ENCODE measurements around the gene GMEB2.
A peak's percentile ranks its signal among the peaks of the same experiment; 100 is the strongest.
"Not testable (repeated sequence)": the region's sequence is repeated elsewhere in the genome, so short reads cannot be mapped to it uniquely, and the experiment has no call there.

Gene GMEB2

GRCh38 chr20:63587256-63587655 lies 39.6 kb downstream of the GMEB2 start:
- DNase-seq, result no peak

- no peak for DNase-seq
These were observed 40.1 kb downstream of the GMEB2 start for GRCh38 chr20:63586797-63587196.

- no peak for DNase-seq
These were observed 41.0 kb downstream of the GMEB2 start for GRCh38 chr20:63585616-63586565.

GRCh38 chr20:63582382-63583063 lies 44.4 kb downstream of the GMEB2 start:
- no peak for DNase-seq

GRCh38 chr20:63580796-63581461 lies 46.0 kb downstream of the GMEB2 start:
- peak; percentile 71 for DNase-seq

- DNase-seq, result no peak
These were observed 47.7 kb downstream of the GMEB2 start for GRCh38 chr20:63579017-63579694.

- no peak for DNase-seq
These were observed 48.5 kb downstream of the GMEB2 start for GRCh38 chr20:63578224-63579016.

- DNase-seq, result no peak
These were observed 49.5 kb downstream of the GMEB2 start for GRCh38 chr20:63577317-63577894.

DNA sequence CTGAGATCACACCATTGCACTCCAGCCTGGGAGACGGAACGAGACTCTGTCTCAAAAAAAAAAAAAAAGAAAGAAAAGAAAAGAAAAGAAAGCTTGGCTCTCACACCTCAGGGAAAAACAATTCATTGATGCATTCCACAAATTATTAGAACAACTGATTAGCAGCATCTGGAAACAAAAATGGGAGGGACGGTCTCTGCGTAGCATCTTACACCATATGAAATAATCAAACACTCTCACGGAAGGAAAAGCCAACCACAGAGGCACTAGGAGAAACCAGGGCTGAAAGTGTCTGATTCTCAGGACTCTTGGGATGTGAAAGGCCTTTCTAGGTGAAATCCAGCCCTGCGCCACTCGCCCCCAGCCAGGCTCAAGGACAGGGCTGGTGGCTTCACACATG lies 50.6 kb downstream of the GMEB2 start:
- DNase-seq, result no peak

DNA sequence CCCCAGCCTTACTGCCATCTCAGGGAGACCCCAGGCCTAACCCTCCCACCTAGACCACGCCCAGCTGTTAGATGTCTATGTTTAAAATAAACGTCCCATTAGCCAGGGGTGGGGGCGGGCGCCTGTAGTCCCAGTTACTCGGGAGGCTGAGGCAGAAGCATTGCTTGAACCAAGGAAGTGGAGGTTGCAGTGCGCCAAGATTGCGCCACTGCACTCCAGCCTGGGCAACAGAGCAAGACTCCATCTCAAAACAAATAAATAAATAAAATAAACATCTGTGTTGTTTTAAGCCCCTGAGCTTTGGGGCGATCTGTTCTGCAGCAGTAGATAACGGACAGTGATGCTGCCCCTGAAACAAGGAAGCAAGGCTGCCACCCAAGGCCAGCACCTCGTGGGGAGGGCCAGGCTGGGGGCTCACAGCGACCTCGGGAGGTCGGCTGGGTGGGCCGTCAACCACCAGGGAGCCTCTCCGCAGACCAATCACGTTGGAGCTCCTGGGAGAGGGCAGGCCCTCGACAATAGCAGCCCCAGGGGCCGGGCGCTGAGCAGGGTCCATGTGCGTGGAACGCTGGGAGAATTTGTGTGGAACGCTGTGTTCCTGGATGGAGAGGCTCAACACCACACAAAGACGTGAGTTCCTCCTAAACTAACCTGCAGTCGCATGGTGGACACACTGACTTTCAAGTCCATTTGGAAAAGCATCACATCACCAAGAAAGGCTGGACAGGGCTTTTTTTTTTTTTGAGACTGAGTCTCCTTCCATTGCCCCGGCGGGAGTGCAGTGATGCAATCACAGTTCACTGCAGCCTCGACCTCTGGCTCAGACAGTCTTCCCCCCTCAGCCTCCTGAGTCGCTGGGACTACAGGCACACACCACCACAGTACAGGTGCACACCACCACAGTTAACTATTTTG lies 51.8 kb downstream of the GMEB2 start:
- DNase-seq, result no peak

DNA sequence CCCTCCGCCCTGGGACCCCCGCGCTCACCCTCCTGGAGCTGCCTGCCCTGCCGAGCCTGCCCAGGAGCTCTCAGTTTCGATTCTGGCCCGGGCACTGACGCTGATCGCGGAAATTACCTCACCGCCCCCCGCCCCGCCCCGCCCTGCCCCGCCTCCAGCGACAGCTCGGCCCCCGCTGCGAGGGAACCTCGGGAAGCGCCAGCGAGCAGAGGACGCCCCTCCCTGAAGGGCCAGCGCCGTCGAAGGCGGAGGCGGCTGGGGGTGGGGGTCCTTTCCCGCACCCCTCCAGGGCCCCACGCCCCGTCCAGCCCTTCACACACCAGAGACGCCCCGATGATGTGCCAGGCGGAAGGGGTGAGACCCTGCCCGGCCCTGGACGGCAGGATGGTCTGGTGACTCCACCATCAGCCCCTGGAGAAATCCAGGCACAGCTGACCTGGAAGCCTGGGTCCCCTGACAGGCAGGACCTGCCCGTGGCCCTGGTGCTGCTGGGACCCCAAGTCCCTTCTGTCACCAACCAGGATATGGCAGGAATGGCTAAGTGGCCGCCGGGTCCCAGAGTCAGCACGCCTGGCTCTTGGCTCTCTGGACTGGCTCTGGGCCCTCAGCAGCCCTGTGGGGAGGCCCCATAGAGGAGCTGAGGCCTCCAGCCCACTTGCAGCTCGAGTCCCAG lies 52.6 kb downstream of the GMEB2 start, which contains the start of gene HELZ2:
Gene HELZ2, minus strand, starts transcription at position 84 of the 673 bp plus-strand sequence. CDS start 1,854 bp downstream, outside the sequence.
- DNase-seq, result peak; percentile 58

DNA sequence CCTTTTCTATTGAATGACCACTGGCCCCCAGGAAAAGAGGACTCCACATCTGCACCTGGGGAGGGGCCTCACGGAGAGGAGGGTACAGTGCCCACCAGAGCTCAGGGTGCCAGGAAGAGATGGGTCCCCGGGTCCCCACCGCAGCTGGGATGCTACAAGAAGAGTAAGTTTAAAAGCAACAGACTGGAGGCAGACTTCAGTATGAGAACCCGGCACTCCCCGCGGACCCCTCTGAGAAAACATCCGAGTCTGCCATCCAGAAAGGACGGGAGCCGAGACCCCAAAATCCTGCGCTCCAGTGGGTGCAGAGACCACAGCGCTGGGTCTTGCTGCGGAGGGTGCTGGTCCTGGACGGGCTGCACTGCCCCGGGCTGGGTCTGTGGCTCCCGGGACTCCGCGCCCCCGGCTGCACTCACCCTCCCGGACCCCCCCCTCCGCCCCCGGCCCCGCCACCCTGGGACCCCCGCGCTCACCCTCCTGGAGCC lies 53.2 kb downstream of the GMEB2 start:
- no peak for DNase-seq

GRCh38 chr20:63572788-63573646 lies 53.9 kb downstream of the GMEB2 start:
- no peak for DNase-seq

DNA sequence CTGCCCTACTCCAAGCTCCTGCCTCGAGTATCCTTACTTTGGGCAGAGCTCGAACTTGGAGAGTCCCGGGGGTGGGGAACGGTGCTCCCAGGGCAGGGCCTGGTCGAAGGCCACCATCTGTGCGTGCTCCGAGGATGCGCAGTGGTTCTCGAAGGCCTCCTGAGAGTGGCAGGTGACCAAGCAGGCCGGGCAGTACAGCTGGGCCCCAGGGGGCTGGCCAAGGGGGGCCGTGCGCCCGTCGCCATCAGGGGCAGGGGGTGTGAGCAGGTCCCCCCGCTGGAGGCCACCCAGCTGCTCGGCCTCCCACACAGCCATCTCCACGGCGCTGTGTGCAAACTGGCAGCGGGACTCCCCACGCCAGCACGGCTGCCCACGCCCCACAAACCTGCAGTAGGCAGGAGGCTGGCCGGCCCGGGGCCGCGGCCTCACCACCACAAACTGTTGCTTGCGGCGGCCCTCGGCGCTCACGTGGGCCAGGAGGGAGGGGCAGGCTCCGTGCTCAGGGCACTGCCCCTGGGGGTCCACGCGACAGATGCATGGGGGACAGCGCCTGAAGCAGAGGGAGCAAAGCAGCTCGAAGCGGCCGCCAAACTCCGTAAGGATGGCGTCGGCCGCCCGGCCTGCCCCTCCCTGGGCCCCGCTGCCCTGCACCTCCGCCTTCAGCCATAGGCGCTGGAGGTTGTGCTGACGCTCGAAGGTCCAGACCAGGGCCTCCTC lies 54.7 kb downstream of the GMEB2 start:
- no peak for DNase-seq

DNA sequence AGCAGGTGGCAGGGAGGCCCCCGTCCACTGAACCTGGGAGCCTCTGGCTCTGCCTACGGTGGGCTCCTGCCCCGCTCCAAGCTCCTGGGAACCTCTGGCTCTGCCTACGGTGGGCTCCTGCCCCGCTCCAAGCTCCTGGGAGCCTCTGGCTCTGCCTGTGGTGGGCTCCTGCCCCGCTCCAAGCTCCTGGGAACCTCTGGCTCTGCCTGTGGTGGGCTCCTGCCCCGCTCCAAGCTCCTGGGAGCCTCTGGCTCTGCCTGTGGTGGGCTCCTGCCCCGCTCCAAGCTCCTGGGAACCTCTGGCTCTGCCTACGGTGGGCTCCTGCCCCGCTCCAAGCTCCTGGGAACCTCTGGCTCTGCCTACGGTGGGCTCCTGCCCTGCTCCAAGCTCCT lies 55.8 kb downstream of the GMEB2 start:
- DNase-seq, result not testable (repeated sequence)

DNA sequence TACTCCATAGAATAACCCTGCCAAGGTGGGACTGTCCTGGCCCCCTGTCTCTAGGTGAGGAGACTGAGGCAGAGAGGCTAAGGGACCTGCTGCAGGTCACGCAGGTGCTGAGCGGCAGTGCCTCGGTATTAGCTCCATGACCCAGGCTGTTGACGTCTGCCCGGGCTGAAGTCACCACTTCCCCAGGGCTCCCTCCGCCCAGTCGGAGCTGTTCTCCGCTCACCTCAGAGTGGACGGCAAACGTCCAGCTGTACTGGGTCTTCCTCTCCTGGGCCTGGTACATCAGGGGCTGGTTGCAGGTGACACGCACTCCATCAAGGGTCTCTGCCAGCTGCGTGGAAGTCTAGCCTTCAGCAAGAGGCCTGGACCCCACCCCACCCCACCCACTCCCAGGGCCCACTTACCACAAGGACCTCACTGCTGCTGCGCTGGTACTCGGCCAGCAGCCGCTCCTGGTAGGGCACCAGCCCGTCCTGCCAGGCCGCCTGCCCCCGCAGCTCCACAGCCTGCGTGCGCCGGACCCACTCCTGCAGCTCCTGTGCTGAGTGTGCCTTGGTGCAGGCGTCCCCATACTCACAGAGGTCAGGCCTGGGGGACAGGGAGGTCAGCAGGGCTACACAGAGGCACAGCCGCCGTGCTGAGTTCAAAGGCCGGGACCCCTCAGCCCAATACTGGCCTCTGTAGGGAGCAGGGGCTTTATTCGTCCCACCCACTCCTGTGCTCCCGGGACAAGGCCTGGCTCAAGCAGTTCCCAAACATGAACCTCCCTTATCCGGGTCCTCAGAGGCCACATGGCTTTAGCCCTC lies 56.4 kb downstream of the GMEB2 start:
- DNase-seq, result no peak
